NT2/D1 (cell line): Measurements from ENCODE around the gene KAZN.

Source experiments
- DNase-seq: peaks from one replicate; pipeline ENCODE4 v3.0.0-alpha.2; 2011; ENCODE audit warnings: low read depth, low spot score
- H3K27me3 ChIP-seq: 2 replicates; pipeline ENCODE4 v1.6.0; 2011; ENCODE audit warnings: mild to moderate bottlenecking; ENCODE audit not compliant: insufficient read length, insufficient read depth
- H3K36me3 ChIP-seq: 2 replicates; pipeline ENCODE4 v1.6.1; 2011; ENCODE audit warnings: mild to moderate bottlenecking, low read length, mixed read lengths; ENCODE audit not compliant: insufficient read depth, insufficient read length
- H3K4me1 ChIP-seq: 2 replicates; pipeline ENCODE4 v1.5.1; 2011; ENCODE audit not compliant: insufficient read depth, insufficient read length
- H3K4me3 ChIP-seq: 2 replicates; pipeline ENCODE4 v1.5.1; 2011; ENCODE audit warnings: low read depth; ENCODE audit not compliant: insufficient read length
- H3K9ac ChIP-seq: 2 replicates; pipeline ENCODE4 v1.6.0; 2011; ENCODE audit warnings: low read depth; ENCODE audit not compliant: insufficient read length
- H3K9me3 ChIP-seq: 2 replicates; pipeline ENCODE4 v1.5.1; 2011; ENCODE audit warnings: mild to moderate bottlenecking, low read length; ENCODE audit not compliant: insufficient read depth
- SUZ12 ChIP-seq: IDR thresholded peaks from 2 replicates; pipeline ENCODE4 v1.6.1; 2011; ENCODE audit not compliant: insufficient read length, insufficient read depth; ENCODE audit errors: extremely low read depth
- YY1 ChIP-seq: IDR thresholded peaks from 2 replicates; pipeline ENCODE4 v1.6.1; 2011; ENCODE audit not compliant: insufficient read length, insufficient read depth
- ZNF274 ChIP-seq: IDR thresholded peaks from 2 replicates; pipeline ENCODE4 v1.6.1; 2011; ENCODE audit warnings: mild to moderate bottlenecking, low read depth, low read length

The KAZN gene

GRCh38 chr1:14698314-14698713 is 99.8 kb downstream of the KAZN start:
- TF ChIP-seq SUZ12 (no peak), ZNF274 (no peak), YY1 (no peak)
- Histone ChIP-seq H3K36me3 (no peaks in the 10 kb centered on the region), H3K27me3 (no peaks in the 10 kb centered on the region), H3K4me3 (no peak overlapping the region), H3K9me3 (peaks cover 7% of the 10 kb centered on the region; the same call in 1 of the 2 replicates), H3K4me1 (no peaks in the 10 kb centered on the region), H3K9ac (no peak overlapping the region)
- DNase-seq = no peak

DNA sequence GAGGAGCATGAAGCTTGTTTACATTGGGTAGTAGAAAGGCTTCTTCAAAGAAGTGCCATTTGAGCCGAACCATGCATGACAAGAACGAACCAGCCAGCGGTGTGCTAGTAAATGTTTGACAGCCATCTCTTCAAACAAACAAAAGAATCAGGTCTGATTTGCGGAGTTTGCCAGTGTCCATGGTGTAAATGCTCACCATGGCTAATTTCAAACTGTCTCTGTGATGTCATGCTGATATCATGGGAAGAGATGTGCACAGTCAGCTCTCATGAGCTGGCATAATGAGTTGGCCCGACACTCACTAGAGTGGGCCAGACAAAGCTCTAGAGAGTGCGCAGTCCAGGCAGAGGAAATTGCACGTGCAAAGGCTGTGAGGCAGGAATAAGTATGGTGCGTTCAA is 101.1 kb downstream of the KAZN start:
- H3K4me3 ChIP-seq = no peak overlapping the region
- H3K9ac ChIP-seq = no peak overlapping the region
- peaks cover 13% of the 10 kb centered on the region; the same call in 1 of the 2 replicates for H3K9me3 ChIP-seq
- no peaks in the 10 kb centered on the region for H3K36me3 ChIP-seq
- TF ChIP-seq ZNF274 (no peak), YY1 (no peak), SUZ12 (no peak)
- no peaks in the 10 kb centered on the region for H3K4me1 ChIP-seq
- DNase-seq = no peak
- H3K27me3 ChIP-seq = no peaks in the 10 kb centered on the region

GRCh38 chr1:14704846-14705245 is 106.4 kb downstream of the KAZN start:
- TF ChIP-seq YY1 (no peak), SUZ12 (no peak)
- Histone ChIP-seq H3K9ac (no peak overlapping the region), H3K4me1 (no peaks in the 10 kb centered on the region), H3K36me3 (peaks cover 4% of the 10 kb centered on the region), H3K9me3 (peaks cover 62% of the 10 kb centered on the region), H3K4me3 (no peak overlapping the region), H3K27me3 (no peaks in the 10 kb centered on the region)
- no peak for DNase-seq

DNA sequence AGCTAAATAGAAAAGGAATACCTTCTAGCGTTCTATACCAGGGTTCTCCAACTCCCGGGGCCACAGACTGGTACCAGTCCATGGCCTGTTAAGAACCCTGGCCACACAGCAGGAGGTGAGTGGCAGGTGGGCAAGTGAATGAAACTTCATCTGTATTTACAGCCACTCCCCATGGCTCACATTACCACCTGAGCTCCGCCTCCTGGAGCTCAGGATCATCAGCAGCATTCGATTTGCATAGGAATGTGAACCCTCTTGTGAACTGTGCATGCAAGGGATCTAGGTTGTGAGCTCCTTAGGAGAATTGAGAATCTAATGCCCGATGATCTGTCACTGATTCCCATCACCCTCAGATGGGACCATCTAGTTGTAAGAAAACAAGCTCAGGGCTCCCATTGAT is 107.3 kb downstream of the KAZN start:
- TF ChIP-seq SUZ12 (no peak), YY1 (no peak), ZNF274 (no peak)
- peaks cover 62% of the 10 kb centered on the region for H3K9me3 ChIP-seq

DNA sequence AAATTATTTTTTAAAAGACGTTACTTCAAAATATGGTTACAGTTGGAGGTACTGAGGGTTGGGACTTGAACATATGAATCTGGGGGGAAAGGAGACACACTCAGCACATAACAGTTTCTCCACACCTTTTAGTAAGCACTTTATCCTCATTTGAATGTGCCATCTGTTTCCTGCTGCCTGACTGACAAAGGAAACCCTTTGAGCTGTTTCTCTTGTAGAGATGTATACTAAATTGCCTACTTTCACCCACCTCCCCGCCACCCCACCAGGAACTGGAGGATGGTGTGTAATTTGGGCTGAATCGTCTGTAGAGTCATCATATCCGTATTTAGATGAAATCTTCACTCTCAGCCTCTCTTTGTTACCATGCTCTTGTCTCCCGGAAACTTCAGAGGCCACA is 108.1 kb downstream of the KAZN start:
- TF ChIP-seq SUZ12 (no peak), YY1 (no peak), ZNF274 (no peak)
- Histone ChIP-seq H3K36me3 (peaks cover 4% of the 10 kb centered on the region), H3K9ac (no peak overlapping the region), H3K4me3 (no peak overlapping the region), H3K9me3 (peaks cover 62% of the 10 kb centered on the region), H3K27me3 (no peaks in the 10 kb centered on the region), H3K4me1 (peaks cover under 1% of the 10 kb centered on the region)
- no peak for DNase-seq

More for the DNA sequence above, 107.3 kb downstream of the KAZN start:
- no peaks in the 10 kb centered on the region for H3K4me1 ChIP-seq
- peak; percentile 18 for DNase-seq
- no peak overlapping the region for H3K4me3 ChIP-seq
- no peaks in the 10 kb centered on the region for H3K27me3 ChIP-seq
- peaks cover 4% of the 10 kb centered on the region for H3K36me3 ChIP-seq
- H3K9ac ChIP-seq = no peak overlapping the region

GRCh38 chr1:14707531-14708445 is 109.3 kb downstream of the KAZN start:
- H3K36me3 ChIP-seq = peaks cover 4% of the 10 kb centered on the region
- H3K4me3 ChIP-seq = no peak overlapping the region
- no peak for DNase-seq
- TF ChIP-seq ZNF274 (no peak), SUZ12 (no peak), YY1 (no peak)
- peaks cover 60% of the 10 kb centered on the region for H3K9me3 ChIP-seq
- H3K9ac ChIP-seq = no peak overlapping the region
- peaks cover 2% of the 10 kb centered on the region for H3K4me1 ChIP-seq
- no peaks in the 10 kb centered on the region for H3K27me3 ChIP-seq

DNA sequence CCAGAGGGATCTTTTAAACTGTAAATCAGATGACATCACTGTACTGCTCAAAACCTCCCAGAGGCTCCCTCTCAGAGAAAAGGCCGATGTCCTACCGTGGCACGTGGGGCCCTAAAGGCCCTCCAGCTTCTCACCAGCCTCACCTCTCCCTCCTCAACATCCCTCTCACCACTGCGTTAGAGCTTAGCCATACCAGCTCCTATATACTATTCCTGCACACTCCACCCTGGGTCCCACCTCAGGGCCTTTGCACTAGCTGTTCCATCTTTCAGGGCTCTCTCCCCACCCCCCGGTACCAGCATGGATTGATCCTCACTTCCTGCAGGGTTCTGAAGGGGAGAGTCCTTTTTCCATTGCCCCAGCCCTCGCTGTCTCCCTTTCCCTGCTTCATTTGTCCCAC is 111.8 kb downstream of the KAZN start:
- Histone ChIP-seq H3K27me3 (no peaks in the 10 kb centered on the region), H3K9me3 (peaks cover 42% of the 10 kb centered on the region), H3K9ac (no peak overlapping the region), H3K4me3 (no peak overlapping the region), H3K36me3 (peaks cover 4% of the 10 kb centered on the region), H3K4me1 (peaks cover 2% of the 10 kb centered on the region)
- no peak for DNase-seq
- TF ChIP-seq ZNF274 (no peak), YY1 (no peak), SUZ12 (no peak)
